Measurements from ENCODE around the gene S100PBP. TPM values are rescaled to one million over a fixed set of nuclear protein-coding genes. Genes with fewer than 3 reads are reported as not detected.

Gene S100PBP
- polyA plus RNA-seq, 3 donors: 6.6 to 17.4 (median 7.1) TPM

DNA sequence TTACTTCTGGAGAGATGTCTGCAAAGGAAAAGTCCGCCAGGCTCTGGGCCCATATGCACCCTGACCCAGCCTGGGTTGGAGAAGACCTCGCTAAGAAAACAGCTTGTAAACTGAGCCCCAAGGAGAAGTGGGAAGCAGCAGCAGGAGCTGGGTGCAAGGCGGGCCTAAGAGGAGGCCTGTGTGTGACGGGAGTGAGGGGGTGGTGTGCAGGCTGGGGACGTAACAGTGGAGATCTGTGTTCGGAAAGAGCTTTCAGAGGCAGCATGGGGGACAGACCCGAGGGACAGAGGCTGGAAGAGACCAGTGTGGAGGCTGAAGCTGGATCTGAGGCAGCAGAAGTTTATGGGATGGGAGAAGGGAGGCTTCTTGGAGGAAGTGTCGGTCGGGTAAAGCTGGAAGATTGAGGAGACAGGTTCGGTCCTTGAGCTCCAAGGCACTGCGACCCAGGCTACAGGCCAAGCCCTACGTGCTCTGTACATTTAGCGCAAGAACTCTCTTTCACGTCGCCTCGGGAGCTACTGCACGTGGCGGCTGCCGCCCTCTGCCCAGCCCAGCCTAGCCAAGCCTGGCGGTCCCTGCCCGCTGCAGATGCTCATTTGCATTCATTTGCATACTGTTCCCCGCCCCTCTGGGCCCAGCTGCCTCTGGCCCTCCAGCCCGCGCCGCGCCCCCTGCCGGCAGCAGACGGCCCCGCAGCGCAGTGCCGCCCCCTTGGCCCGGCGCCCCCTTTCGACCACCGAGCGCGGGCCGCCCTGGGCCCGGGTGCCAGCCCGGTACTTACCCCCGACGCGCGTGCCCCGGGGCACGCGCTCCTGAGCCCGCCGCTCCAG lies 75.1 kb downstream of the S100PBP start:
- Mint-ChIP-seq H3K9me3 (peaks cover 4 to 17% (median 10%) of the 10 kb centered on the region in 7 donors), H3K4me1 (peaks cover 14% of the 10 kb centered on the region), H3K4me3 (peak overlapping the region in 1 of 2 donors; percentile 84), H3K27ac (no peak overlapping the region), H3K36me3 (peaks cover 0 to 7% of the 10 kb centered on the region in 2 donors), H3K27me3 (ENCODE audit: low read depth in 3 of 3) (peaks cover 70 to 88% (median 74%) of the 10 kb centered on the region in 3 donors)
- Histone ChIP-seq H2AFZ (ENCODE audit: insufficient read depth, low read depth, low read length, poor library complexity, severe bottlenecking) (peak overlapping the region; percentile 62), H3K79me2 (ENCODE audit: insufficient read depth, low read length) (no peaks in the 10 kb centered on the region), H3K4me2 (replicated peaks; ENCODE audit: extremely low read depth, low read length, poor library complexity, severe bottlenecking) (peak overlapping the region; percentile 56), H3K36me3 (replicated peaks in 1 of 2; ENCODE audit: control insufficient read depth in 1 of 2, insufficient read depth in 2 of 2, low read length in 2 of 2) (no peaks in the 10 kb centered on the region), H3K4me3 (replicated peaks in 1 of 3; ENCODE audit: low read depth in 2 of 3, low read length in 3 of 3) (peak overlapping the region in 1 of 3 experiments; percentile 43), H3K9me3 (replicated peaks in 1 of 2; ENCODE audit: control insufficient read depth in 1 of 2, insufficient read depth in 1 of 2, low read length in 2 of 2) (peaks cover 4 to 9% of the 10 kb centered on the region in 2 donors), H4K20me1 (ENCODE audit: insufficient read depth, low read length) (no peaks in the 10 kb centered on the region), H3K4me1 (ENCODE audit: control insufficient read depth in 1 of 2, insufficient read depth in 2 of 2, low read length in 2 of 2) (peaks cover 4 to 10% of the 10 kb centered on the region in 2 donors), H3K9ac (ENCODE audit: insufficient read depth, low read length, poor library complexity, severe bottlenecking) (no peak overlapping the region), H3K27ac (ENCODE audit: low read depth in 1 of 2, low read length in 2 of 2) (no peak overlapping the region), H3K27me3 (ENCODE audit: control insufficient read depth in 2 of 2, insufficient read depth in 2 of 2, low read length in 2 of 2) (peaks cover 27 to 72% of the 10 kb centered on the region in 2 donors)
- WGBS (ENCODE audit: insufficient coverage): 19% methylated on average over 47 of the region's 49 CpGs
- DNase-seq: peak in 1 of 3 donors; percentile 30
- TF ChIP-seq, protein P1, sequence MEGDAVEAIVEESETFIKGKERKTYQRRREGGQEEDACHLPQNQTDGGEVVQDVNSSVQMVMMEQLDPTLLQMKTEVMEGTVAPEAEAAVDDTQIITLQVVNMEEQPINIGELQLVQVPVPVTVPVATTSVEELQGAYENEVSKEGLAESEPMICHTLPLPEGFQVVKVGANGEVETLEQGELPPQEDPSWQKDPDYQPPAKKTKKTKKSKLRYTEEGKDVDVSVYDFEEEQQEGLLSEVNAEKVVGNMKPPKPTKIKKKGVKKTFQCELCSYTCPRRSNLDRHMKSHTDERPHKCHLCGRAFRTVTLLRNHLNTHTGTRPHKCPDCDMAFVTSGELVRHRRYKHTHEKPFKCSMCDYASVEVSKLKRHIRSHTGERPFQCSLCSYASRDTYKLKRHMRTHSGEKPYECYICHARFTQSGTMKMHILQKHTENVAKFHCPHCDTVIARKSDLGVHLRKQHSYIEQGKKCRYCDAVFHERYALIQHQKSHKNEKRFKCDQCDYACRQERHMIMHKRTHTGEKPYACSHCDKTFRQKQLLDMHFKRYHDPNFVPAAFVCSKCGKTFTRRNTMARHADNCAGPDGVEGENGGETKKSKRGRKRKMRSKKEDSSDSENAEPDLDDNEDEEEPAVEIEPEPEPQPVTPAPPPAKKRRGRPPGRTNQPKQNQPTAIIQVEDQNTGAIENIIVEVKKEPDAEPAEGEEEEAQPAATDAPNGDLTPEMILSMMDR (IDR thresholded peaks at IDR 0.05): peak; percentile 77
- intact Hi-C loops (cut with micrococcal nuclease): no loop called here

DNA sequence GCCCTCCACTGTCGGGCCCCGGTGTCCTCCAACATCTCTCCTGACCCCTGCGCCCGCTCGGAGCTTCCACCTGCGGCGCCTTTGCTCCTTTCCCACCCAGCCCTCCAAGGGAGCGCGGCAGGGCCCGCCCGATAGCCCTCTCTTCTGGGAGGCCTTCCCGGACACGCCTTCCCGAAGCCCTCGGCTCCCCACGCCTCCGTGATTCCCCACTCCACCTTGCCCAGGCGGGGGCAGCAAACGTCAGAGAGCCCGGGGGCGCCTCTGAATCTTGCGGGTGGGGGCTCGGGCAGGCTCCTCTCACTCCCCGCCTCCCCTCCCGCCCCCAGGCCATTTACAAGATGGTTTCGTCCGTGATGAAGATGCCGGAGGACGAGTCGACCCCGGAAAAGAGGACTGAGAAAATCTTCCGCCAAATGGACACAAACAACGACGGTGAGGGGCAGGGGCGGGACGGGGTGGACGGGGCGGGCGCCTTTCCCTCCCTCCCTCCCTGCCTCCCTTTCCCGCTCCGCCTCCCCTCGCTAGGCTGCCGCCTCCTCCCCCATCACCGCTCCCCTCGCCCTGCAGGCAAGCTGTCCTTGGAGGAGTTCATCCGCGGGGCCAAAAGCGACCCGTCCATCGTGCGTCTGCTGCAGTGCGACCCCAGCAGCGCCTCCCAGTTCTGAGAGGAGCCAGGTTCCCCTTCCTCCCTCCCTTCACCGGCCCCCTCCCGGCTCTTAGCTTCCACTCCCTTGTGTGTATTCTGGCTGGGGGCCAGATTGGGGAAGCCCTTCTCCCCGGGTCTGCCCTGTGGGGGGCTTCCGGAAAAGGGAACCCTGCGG lies 76.0 kb downstream of the S100PBP start:
- Mint-ChIP-seq H3K4me3 (peak overlapping the region; percentile 50 to 84), H3K27ac (no peak overlapping the region), H3K4me1 (peaks cover 14% of the 10 kb centered on the region), H3K9me3 (peaks cover 4 to 13% (median 10%) of the 10 kb centered on the region in 7 donors), H3K27me3 (ENCODE audit: low read depth in 3 of 3) (peaks cover 67 to 92% (median 67%) of the 10 kb centered on the region in 3 donors), H3K36me3 (peaks cover 0 to 7% of the 10 kb centered on the region in 2 donors)
- Histone ChIP-seq H3K79me2 (ENCODE audit: insufficient read depth, low read length) (no peaks in the 10 kb centered on the region), H3K4me2 (replicated peaks; ENCODE audit: extremely low read depth, low read length, poor library complexity, severe bottlenecking) (peak overlapping the region; percentile 56), H3K27ac (ENCODE audit: low read depth in 1 of 2, low read length in 2 of 2) (no peak overlapping the region), H3K27me3 (ENCODE audit: control insufficient read depth in 2 of 2, insufficient read depth in 2 of 2, low read length in 2 of 2) (peaks cover 27 to 64% of the 10 kb centered on the region in 2 donors), H3K4me3 (replicated peaks in 1 of 3; ENCODE audit: low read depth in 2 of 3, low read length in 3 of 3) (peak overlapping the region in 1 of 3 experiments; percentile 43), H2AFZ (ENCODE audit: insufficient read depth, low read depth, low read length, poor library complexity, severe bottlenecking) (peak overlapping the region; percentile 62), H3K4me1 (ENCODE audit: control insufficient read depth in 1 of 2, insufficient read depth in 2 of 2, low read length in 2 of 2) (peaks cover 4 to 10% of the 10 kb centered on the region in 2 donors), H4K20me1 (ENCODE audit: insufficient read depth, low read length) (no peaks in the 10 kb centered on the region), H3K9ac (ENCODE audit: insufficient read depth, low read length, poor library complexity, severe bottlenecking) (peak overlapping the region; percentile 15), H3K9me3 (replicated peaks in 1 of 2; ENCODE audit: control insufficient read depth in 1 of 2, insufficient read depth in 1 of 2, low read length in 2 of 2) (peaks cover 4 to 9% of the 10 kb centered on the region in 2 donors), H3K36me3 (replicated peaks in 1 of 2; ENCODE audit: control insufficient read depth in 1 of 2, insufficient read depth in 2 of 2, low read length in 2 of 2) (no peaks in the 10 kb centered on the region)
- no peak for DNase-seq
- intact Hi-C loops (cut with micrococcal nuclease): no loop called here
- TF ChIP-seq, protein P1 (IDR thresholded peaks at IDR 0.05): peak; percentile 52
- WGBS (ENCODE audit: insufficient coverage): 3% methylated on average over 35 of the region's 58 CpGs
